RWPE1 (cell line): ENCODE data around the gene KIAA0232.

Experiments used
- CTCF ChIA-PET: fragments of 350-600 bp; sonication (Branson Sonifier 250); formaldehyde crosslinking; extraction: SDS; loops from one replicate; lab custom pipeline; 2021; lab: Yijun Ruan, JAX
- POLR2A ChIA-PET: fragments of 400-600 bp; formaldehyde crosslinking; extraction: SDS; loops from one replicate; lab custom pipeline; 2020; ENCODE audit warnings: antibody characterized with exemption; ENCODE audit not compliant: low non-redundant PET; lab: Yijun Ruan, JAX
- DNase-seq: peaks from one replicate; pipeline ENCODE4 v3.0.0; 2012; ENCODE audit warnings: low spot score
- H3K27ac ChIP-seq: fragments of 450-650 bp; 2 replicates; pipeline ENCODE4 v1.5.1; 2017
- TF ChIP-seq, protein P1 (sequence below): fragments of 450-650 bp; conservative IDR thresholded peaks from 2 replicates; pipeline ENCODE4 v1.5.1; 2017; ENCODE audit warnings: low read depth, mild to moderate bottlenecking

KIAA0232 gene

DNA sequence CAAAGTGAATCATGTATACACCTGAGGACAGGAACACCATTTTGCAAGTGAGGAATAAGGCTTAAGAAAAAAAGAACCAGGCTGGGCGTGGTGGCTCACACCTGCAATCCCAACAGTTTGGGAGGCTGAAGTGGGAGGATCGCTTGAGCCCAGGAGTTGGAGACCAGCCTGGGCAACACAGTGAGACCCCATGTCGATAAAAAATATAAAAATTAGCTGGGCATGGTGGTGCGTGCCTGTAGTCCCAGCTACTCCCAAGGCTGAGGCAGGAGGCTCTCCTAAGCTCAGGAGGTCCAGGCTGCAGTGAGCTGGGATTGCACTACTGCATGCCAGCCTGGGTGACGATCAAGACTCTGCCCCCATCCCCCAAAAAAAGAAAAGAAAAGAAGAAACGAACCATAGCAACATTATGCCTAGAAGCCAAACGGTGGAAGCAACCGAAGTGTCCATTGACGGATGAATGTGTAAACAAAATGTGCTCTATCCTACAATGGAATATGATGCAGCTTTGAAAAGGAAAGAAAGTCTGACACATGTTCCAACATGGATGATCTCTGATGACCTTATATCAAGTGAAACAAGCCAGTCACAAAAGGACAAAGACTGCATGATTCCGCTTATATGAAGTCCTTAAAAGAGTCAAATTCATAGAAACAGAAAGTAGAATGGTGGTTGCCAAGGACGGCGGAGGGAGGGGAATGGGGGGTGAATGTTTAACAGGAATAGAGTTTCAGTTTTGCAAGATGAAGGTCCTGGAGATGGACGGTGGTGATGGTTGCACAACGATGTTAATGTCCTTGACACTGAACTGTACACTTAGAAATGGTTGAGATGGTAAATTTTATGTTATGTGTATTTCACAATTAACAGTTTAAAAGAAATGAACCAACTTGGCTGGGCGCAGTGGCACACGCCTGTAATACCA is 8.6 kb upstream of the KIAA0232 start:
- TF ChIP-seq, protein P1, sequence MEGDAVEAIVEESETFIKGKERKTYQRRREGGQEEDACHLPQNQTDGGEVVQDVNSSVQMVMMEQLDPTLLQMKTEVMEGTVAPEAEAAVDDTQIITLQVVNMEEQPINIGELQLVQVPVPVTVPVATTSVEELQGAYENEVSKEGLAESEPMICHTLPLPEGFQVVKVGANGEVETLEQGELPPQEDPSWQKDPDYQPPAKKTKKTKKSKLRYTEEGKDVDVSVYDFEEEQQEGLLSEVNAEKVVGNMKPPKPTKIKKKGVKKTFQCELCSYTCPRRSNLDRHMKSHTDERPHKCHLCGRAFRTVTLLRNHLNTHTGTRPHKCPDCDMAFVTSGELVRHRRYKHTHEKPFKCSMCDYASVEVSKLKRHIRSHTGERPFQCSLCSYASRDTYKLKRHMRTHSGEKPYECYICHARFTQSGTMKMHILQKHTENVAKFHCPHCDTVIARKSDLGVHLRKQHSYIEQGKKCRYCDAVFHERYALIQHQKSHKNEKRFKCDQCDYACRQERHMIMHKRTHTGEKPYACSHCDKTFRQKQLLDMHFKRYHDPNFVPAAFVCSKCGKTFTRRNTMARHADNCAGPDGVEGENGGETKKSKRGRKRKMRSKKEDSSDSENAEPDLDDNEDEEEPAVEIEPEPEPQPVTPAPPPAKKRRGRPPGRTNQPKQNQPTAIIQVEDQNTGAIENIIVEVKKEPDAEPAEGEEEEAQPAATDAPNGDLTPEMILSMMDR, result no peak
- POLR2A ChIA-PET, result interaction anchor here (0.6 kb wide), 1 partner anchor 56 kb away, joined by 3 read pairs; no protein-coding TSS in a partner anchor
- H3K27ac ChIP-seq, result no peak overlapping the region

DNA sequence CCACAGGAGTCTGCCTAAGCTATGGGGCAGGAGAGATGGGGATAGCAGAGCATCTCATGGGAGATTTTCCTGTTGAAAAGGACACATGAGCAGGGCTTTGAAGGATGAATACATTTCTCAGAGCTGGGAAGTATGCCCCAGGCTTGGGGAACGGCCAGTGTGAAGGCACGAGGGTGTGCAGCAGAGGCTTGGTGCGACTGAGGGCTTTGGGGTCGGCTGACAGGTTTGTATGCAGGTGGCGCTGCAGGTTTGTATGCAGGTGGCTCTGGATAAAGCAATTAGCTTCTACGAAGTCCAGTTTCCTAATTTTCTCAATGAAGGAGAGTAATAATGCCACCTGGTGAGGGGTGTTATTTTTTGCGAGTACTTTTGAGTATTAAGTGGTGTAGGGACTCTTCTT is 6.8 kb upstream of the KIAA0232 start:
- H3K27ac ChIP-seq, result no peak overlapping the region
- CTCF ChIA-PET, result interaction anchor here (0.5 to 0.6 kb wide), 3 partner anchors 95 to 191 kb away, joined by 3 to 4 read pairs (median 3); no protein-coding TSS in a partner anchor
- TF ChIP-seq, protein P1, result no peak
- DNase-seq, result no peak
- POLR2A ChIA-PET, result no interaction called here

More for the DNA sequence above, 8.6 kb upstream of the KIAA0232 start:
- CTCF ChIA-PET, result no interaction called here
- DNase-seq, result no peak

DNA sequence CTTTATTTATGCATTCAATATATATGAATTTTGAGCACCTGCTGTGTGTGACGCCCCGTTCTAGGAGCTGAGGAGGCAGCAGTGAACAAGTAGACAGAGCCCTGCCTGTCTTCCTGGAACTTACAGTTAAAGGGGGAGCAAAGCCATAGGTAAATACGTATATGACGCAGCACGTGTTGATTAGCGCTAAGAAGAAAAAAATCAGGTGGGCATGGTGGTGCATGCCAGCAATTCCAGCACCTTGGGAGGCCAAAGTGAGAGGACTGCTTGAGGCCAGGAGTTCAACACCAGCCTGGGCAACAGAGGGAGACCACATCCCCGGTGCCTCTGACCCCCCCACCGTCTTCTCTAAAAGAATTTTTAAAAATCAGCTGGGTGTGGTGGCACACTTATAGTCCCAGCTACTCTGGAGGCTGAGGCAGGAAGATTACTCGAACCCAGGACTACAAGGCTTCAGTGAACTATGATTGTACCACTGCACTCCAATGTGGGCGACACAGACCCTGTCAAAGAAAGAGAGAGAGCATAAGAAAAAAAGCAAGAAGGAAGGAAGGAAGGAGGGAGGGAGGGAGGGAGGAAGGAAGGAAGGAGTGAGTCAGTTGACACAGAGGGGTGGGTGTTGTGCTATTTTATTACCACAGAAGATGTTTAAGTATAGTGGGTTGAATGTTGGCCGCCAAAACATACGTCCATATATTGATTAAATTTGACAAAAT is 5.4 kb upstream of the KIAA0232 start:
- POLR2A ChIA-PET, result no interaction called here
- H3K27ac ChIP-seq, result no peak overlapping the region
- DNase-seq, result no peak
- TF ChIP-seq, protein P1, result no peak
- CTCF ChIA-PET, result no interaction called here

DNA sequence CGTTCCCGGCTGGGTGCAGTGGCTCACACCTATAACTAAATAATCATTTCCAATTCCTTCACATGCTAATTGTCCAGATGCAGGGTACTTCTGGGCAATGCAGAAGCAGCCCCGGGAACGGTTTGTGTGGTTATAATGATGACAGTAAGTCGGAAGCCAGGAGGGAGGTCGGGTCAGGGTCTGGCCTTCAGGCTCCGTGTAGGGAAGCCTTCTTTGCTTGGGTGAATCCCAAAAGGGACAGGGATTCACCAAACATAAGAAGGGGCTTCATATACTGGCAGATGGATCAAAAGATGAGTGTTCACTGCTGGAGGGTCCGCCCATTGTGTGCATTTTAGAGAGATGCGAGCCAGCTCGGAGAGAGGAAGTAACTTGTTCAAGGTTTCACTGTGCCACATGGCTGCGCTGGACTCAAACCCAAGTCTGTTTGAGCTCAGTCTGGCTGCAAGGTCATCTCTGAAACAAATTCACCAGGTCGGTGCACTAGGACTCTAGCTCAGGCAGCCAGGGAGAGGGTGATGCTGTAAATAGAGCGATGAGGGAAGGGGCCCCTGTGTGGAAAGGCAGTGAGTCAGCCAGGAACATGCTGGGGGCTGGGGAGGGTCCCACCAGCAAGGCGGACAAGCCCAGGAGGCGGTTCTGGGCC is 4.8 kb upstream of the KIAA0232 start:
- ChIA-PET POLR2A (no interaction called here), CTCF (no interaction called here)
- H3K27ac ChIP-seq, result no peak overlapping the region
- TF ChIP-seq, protein P1, result no peak
- DNase-seq, result no peak

DNA sequence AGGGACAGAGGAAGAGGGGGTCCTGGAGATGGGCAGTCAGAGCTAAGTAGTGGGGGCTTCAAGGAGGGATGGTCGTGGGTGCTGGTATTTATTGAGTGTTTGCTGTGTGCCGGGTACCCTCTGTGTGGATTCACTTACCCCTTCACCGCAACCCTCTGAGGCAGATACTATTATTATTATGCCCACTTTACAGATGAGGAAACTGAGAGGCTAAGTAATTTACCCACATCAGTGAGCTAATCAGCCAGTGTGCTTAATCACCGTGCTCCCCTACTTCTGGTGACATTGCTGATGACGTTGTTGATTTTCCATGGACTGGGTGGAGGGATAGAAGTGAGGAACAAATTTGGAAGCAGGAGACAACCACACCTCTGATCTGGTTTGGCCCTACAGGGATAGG is 4.1 kb upstream of the KIAA0232 start:
- TF ChIP-seq, protein P1, result no peak
- no peak for DNase-seq
- ChIA-PET CTCF (no interaction called here), POLR2A (no interaction called here)
- H3K27ac ChIP-seq, result no peak overlapping the region
